ENCODE results near the gene PSMG2.

DNA sequence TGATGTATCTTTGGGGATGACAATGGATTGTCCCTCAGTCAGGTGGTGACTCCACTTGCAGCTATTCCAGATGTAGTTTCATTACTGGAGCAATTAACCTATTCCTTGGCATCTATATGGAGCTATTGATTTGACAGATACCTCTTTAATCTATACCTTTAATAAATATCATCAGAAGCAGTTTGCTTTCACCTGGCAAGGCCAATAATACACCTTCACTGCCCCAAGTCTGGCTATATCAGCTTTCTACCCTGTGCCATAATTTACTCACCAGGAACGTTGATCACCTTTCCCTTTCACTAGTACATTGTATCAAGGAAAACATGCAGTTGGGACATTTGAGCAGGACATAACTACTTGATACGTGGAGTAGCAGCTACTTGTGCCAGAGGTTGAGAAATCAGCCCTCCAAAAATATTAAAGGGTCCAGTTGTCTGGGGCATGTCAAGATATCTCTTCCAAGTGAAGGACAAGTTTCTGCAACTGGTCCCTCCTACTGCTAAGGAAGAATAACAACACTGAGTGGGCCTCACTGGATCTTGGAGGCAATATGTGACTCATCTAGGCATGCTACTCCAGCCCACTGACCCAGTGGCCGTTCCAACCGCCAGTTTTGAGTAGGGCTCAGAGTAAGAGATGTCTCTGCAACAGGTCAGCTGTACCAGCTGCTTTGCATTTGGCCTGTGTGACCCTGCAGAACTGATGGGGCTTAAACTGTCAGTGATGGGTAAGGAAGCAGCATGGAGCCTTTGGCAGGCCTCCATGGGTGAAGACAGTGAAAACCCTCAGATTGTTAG lies 67.0 kb downstream of the PSMG2 start:
- TF ChIP-seq, protein P1, sequence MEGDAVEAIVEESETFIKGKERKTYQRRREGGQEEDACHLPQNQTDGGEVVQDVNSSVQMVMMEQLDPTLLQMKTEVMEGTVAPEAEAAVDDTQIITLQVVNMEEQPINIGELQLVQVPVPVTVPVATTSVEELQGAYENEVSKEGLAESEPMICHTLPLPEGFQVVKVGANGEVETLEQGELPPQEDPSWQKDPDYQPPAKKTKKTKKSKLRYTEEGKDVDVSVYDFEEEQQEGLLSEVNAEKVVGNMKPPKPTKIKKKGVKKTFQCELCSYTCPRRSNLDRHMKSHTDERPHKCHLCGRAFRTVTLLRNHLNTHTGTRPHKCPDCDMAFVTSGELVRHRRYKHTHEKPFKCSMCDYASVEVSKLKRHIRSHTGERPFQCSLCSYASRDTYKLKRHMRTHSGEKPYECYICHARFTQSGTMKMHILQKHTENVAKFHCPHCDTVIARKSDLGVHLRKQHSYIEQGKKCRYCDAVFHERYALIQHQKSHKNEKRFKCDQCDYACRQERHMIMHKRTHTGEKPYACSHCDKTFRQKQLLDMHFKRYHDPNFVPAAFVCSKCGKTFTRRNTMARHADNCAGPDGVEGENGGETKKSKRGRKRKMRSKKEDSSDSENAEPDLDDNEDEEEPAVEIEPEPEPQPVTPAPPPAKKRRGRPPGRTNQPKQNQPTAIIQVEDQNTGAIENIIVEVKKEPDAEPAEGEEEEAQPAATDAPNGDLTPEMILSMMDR (IDR thresholded peaks at IDR 0.05), result no peak
- no peak for TF ChIP-seq POLR2A (IDR thresholded peaks at IDR 0.05)

All from thyroid gland (tissue), 4 donors.